Measurements from ENCODE around the gene NDST3. TPM values are rescaled to one million over a fixed set of nuclear protein-coding genes. Genes with fewer than 3 reads are reported as not detected.

NDST3 gene
- total and polyA plus RNA-seq, 2 of the 13 experiments (the other 11 are each of a cell fraction or from before 2014, with no cell fraction given), result not detected

DNA sequence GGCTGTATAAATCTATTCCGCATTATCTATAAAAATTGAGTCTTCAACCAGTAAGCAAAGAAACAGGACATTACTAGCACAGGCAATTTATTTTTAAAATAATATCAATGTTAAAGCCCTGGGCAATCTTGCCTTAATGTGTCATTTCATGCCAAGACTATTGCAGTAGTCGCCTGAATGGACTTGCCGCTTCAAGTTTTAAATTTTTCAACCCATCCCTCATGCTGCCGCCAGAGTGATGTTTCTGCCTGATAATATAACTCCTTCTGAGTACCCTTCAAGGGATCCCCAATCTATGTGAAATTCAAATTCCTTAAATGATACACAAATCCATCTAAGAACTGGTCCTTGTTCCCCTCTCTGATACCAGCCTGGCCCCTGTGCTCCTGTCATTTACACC lies 251.6 kb downstream of the NDST3 start:
- FAIRE-seq (no peak), ATAC-seq (no peak), DNase-seq (ENCODE audit: low spot score) (no peak)
- no peak overlapping the region for H3K4me3 ChIP-seq (replicated peaks in 1 of 3; ENCODE audit: insufficient read depth in 1 of 3, low read depth in 2 of 3, low read length in 3 of 3)
- no peaks in the 10 kb centered on the region for H3K79me2 ChIP-seq (ENCODE audit: insufficient read depth, low read length)
- TF ChIP-seq SMAD9 (CRISPR knock-in tag; IDR thresholded peaks at IDR 0.05), result no peak
- peaks cover 15% of the 10 kb centered on the region for H3K4me1 ChIP-seq (ENCODE audit: insufficient read depth, low read length)
- 0 out of 5 replicates have a peak, but pooled peaks cover 0 to 2% of the 10 kb centered on the region in 2 experiments for H3K36me3 ChIP-seq (replicated peaks in 1 of 2; ENCODE audit: control insufficient read depth in 1 of 2, insufficient read depth in 2 of 2, low read length in 2 of 2)
- intact Hi-C loops (cut with micrococcal nuclease; ENCODE audit: unreplicated experiment) (no loop called here), in situ Hi-C loops (cut with HindIII; ENCODE audit: extremely low pct_ligation_motif_present, low pct_unique_long_range_greater_than_20kb) (no loop called here)
- no TSS peak for BruUV-seq (replicated peaks)
- H3K9me3 ChIP-seq (ENCODE audit: low read length), result no peaks in the 10 kb centered on the region
- ChIA-PET POLR2A (no interaction called here), CTCF (ENCODE audit: low intra/inter-chr PET ratio, low total read pairs) (no interaction called here)
- H2AFZ ChIP-seq (ENCODE audit: low read length), result no peak overlapping the region
- H3K27ac ChIP-seq (ENCODE audit: extremely low read length, insufficient read depth, low read length), result no peak overlapping the region
- 97% methylated on average over 4 of the region's 4 CpGs for WGBS (ENCODE audit: low lambda C conversion rate)
- H4K20me1 ChIP-seq (ENCODE audit: insufficient read depth, low read length), result peaks cover 9% of the 10 kb centered on the region
- H3K9ac ChIP-seq (ENCODE audit: insufficient read depth, low read depth, low read length), result no peak overlapping the region
- no peak overlapping the region for H3K4me2 ChIP-seq (ENCODE audit: low read depth, low read length)
- H3K27me3 ChIP-seq (ENCODE audit: control insufficient read depth in 1 of 2, insufficient read depth in 2 of 2, low read length in 2 of 2), result no peaks in the 10 kb centered on the region

DNA sequence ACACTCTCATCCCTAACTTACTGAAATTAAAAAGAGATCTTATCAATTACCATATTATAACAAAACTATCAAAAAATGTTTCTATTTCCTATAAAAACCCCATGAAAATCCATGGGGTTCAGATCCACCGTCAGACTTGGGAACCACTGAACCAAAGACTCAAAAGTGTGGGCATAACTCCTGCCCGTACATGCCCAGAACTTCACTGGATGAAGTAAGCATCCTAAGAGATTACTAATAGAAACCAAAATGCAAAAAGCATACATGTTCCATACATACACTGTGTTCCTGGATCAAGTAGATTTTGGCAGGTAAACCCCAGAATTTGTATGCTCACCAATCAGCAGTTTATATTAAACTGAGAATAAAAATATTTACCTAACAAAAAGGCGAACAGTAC lies 252.4 kb downstream of the NDST3 start:
- Histone ChIP-seq H3K36me3 (replicated peaks in 1 of 2; ENCODE audit: control insufficient read depth in 1 of 2, insufficient read depth in 2 of 2, low read length in 2 of 2) (0 out of 5 replicates have a peak, but pooled peaks cover 0 to 2% of the 10 kb centered on the region in 2 experiments), H4K20me1 (ENCODE audit: insufficient read depth, low read length) (peaks cover 3% of the 10 kb centered on the region), H3K27me3 (ENCODE audit: control insufficient read depth in 1 of 2, insufficient read depth in 2 of 2, low read length in 2 of 2) (no peaks in the 10 kb centered on the region), H3K9me3 (ENCODE audit: low read length) (no peaks in the 10 kb centered on the region), H3K27ac (ENCODE audit: extremely low read length, insufficient read depth, low read length) (no peak overlapping the region), H2AFZ (ENCODE audit: low read length) (no peak overlapping the region), H3K4me3 (replicated peaks in 1 of 3; ENCODE audit: insufficient read depth in 1 of 3, low read depth in 2 of 3, low read length in 3 of 3) (no peak overlapping the region), H3K4me1 (ENCODE audit: insufficient read depth, low read length) (peaks cover 7% of the 10 kb centered on the region), H3K79me2 (ENCODE audit: insufficient read depth, low read length) (no peaks in the 10 kb centered on the region), H3K4me2 (ENCODE audit: low read depth, low read length) (no peak overlapping the region), H3K9ac (ENCODE audit: insufficient read depth, low read depth, low read length) (no peak overlapping the region)
- TF ChIP-seq ZFP36L2 (CRISPR knock-in tag; IDR thresholded peaks at IDR 0.05), result no peak
- DNase-seq (ENCODE audit: low spot score) (no peak), ATAC-seq (no peak), FAIRE-seq (no peak)
- CTCF ChIA-PET (ENCODE audit: low intra/inter-chr PET ratio, low total read pairs), result no interaction called here
- intact Hi-C loops (cut with micrococcal nuclease; ENCODE audit: unreplicated experiment) (no loop called here), in situ Hi-C loops (cut with HindIII; ENCODE audit: extremely low pct_ligation_motif_present, low pct_unique_long_range_greater_than_20kb) (no loop called here)
- POLR2A ChIA-PET, result no interaction called here
- WGBS (ENCODE audit: low lambda C conversion rate), result 89% methylated on average over 3 of the region's 3 CpGs
- no TSS peak for BruUV-seq (replicated peaks)
